CD4-positive, alpha-beta T cell treated with Interleukin-6 for 4 hours (primary cell): ENCODE data around the gene CSMD2.

Experiments
- DNase-seq: peaks from one replicate; pipeline ENCODE4 v3.0.0-alpha.2; 2020; ENCODE audit warnings: mixed read lengths

CSMD2 gene

GRCh38 chr1:33736496-33736895 is 428.5 kb downstream of the CSMD2 start:
- no peak for DNase-seq

GRCh38 chr1:33735624-33736023 is 429.4 kb downstream of the CSMD2 start:
- DNase-seq, result no peak

- no peak for DNase-seq
Measured at GRCh38 chr1:33727310-33727709, 437.7 kb downstream of the CSMD2 start.

- no peak for DNase-seq
Measured at GRCh38 chr1:33726274-33726804, 438.7 kb downstream of the CSMD2 start.

GRCh38 chr1:33725556-33726160 is 439.4 kb downstream of the CSMD2 start:
- no peak for DNase-seq

- DNase-seq, result no peak
Measured at GRCh38 chr1:33725037-33725436, 440.0 kb downstream of the CSMD2 start.

- DNase-seq, result no peak
Measured at GRCh38 chr1:33724348-33724747, 440.7 kb downstream of the CSMD2 start.

- no peak for DNase-seq
Measured at GRCh38 chr1:33723251-33723650, 441.8 kb downstream of the CSMD2 start.

- no peak for DNase-seq
Measured at GRCh38 chr1:33721301-33721815, 443.7 kb downstream of the CSMD2 start.

- no peak for DNase-seq
Measured at GRCh38 chr1:33719771-33720670, 445.0 kb downstream of the CSMD2 start.

- DNase-seq, result no peak
Measured at GRCh38 chr1:33719326-33719725, 445.7 kb downstream of the CSMD2 start.

- DNase-seq, result no peak
Measured at GRCh38 chr1:33718186-33718585, 446.8 kb downstream of the CSMD2 start.

GRCh38 chr1:33716976-33717688 is 447.9 kb downstream of the CSMD2 start:
- DNase-seq, result no peak

GRCh38 chr1:33715195-33715811 is 449.7 kb downstream of the CSMD2 start:
- DNase-seq, result no peak

- DNase-seq, result no peak
Measured at GRCh38 chr1:33714421-33714820, 450.6 kb downstream of the CSMD2 start.

- DNase-seq, result no peak
Measured at GRCh38 chr1:33713058-33713877, 451.8 kb downstream of the CSMD2 start.

- no peak for DNase-seq
Measured at GRCh38 chr1:33712186-33712585, 452.8 kb downstream of the CSMD2 start.

GRCh38 chr1:33711511-33711910 is 453.5 kb downstream of the CSMD2 start:
- no peak for DNase-seq

GRCh38 chr1:33710967-33711366 is 454.1 kb downstream of the CSMD2 start:
- DNase-seq, result no peak

GRCh38 chr1:33709783-33710718 is 455.0 kb downstream of the CSMD2 start:
- DNase-seq, result no peak
